Adrenal gland (tissue), 5 donors: ENCODE results near the gene AIF1.

ENCODE experiments used
- CTCF ChIP-seq, 6 experiments: fragments of 450-650 bp in 4 of 6; fragments of 200-600 bp in 2 of 6; sonication (generic) in 1 of 6; IDR thresholded peaks; 1 replicate in 5 of 6; 2 replicates in 1 of 6; pipeline versions ENCODE4 v1.5.1 to v1.8.0; 2016 to 2021; ENCODE audit warnings: antibody characterized with exemption in 6 of 6, mild to moderate bottlenecking in 2 of 6, moderate library complexity in 1 of 6
- POLR2A ChIP-seq, 2 donors: fragments of 450-650 bp; IDR thresholded peaks; one replicate each; pipeline ENCODE4 v1.6.1; 2017; ENCODE audit warnings: antibody characterized with exemption in 2 of 2, mild to moderate bottlenecking in 2 of 2, moderate library complexity in 1 of 2
- donor health status: DM: no; HTN: no; CAD: no.

- TF ChIP-seq CTCF (IDR thresholded peaks at IDR 0.05) (no peak), POLR2A (IDR thresholded peaks at IDR 0.05) (no peak)
Measured at GRCh38 chr6:31640612-31641011, 25.6 kb downstream of the AIF1 start.
